ENCODE results near the gene SFSWAP. TPM values are rescaled to one million over a fixed set of nuclear protein-coding genes. Genes with fewer than 3 reads are reported as not detected.

Gene SFSWAP
- total and polyA plus RNA-seq, 2 of the 13 experiments (the other 11 are each of a cell fraction or from before 2014, with no cell fraction given) = 17.1 to 27.7 TPM

GRCh38 chr12:131796754-131797587 lies 86.1 kb downstream of the SFSWAP start (continued):
- TF ChIP-seq ZNF230 (CRISPR knock-in tag; IDR thresholded peaks at IDR 0.05) = no peak
- peak; percentile 91 for TF ChIP-seq ZNF263 (CRISPR knock-in tag; IDR thresholded peaks at IDR 0.05)
- TF ChIP-seq ZSCAN29 (CRISPR knock-in tag; conservative IDR thresholded peaks at IDR 0.05) = no peak
- TF ChIP-seq EZH2 (conservative IDR thresholded peaks at IDR 0.05; ENCODE audit: low read depth, low read length) = no peak
- no peak for TF ChIP-seq KAT7 (CRISPR knock-in tag; IDR thresholded peaks at IDR 0.05; ENCODE audit: borderline replicate concordance)
- no peak for TF ChIP-seq ATRX (CRISPR knock-in tag; IDR thresholded peaks at IDR 0.05; ENCODE audit: borderline replicate concordance)
- no peak for TF ChIP-seq ZBTB14 (CRISPR knock-in tag; IDR thresholded peaks at IDR 0.05)
- TF ChIP-seq ZNF547 (CRISPR knock-in tag; IDR thresholded peaks at IDR 0.05) = no peak
- TF ChIP-seq, protein P1, sequence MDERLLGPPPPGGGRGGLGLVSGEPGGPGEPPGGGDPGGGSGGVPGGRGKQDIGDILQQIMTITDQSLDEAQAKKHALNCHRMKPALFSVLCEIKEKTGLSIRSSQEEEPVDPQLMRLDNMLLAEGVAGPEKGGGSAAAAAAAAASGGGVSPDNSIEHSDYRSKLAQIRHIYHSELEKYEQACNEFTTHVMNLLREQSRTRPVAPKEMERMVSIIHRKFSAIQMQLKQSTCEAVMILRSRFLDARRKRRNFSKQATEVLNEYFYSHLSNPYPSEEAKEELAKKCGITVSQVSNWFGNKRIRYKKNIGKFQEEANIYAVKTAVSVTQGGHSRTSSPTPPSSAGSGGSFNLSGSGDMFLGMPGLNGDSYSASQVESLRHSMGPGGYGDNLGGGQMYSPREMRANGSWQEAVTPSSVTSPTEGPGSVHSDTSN (CRISPR knock-in tag; IDR thresholded peaks at IDR 0.05) = no peak
- no peak for TF ChIP-seq PREB (CRISPR knock-in tag; IDR thresholded peaks at IDR 0.05)
- TF ChIP-seq ZNF12 (CRISPR knock-in tag; IDR thresholded peaks at IDR 0.05) = no peak
- no peak for TF ChIP-seq HMGXB3 (CRISPR knock-in tag; IDR thresholded peaks at IDR 0.05; ENCODE audit: borderline replicate concordance)
- no peak for TF ChIP-seq ZNF446 (CRISPR knock-in tag; IDR thresholded peaks at IDR 0.05)
- no peak for TF ChIP-seq CSRNP2 (CRISPR knock-in tag; conservative IDR thresholded peaks at IDR 0.05; ENCODE audit: low read depth)
- TF ChIP-seq FOXP1 (IDR thresholded peaks at IDR 0.05) = no peak
- TF ChIP-seq FOXP1 (CRISPR knock-in tag; IDR thresholded peaks at IDR 0.05) = no peak
